BLaER1 treated with 17β-estradiol and CSF1 and Interleukin-3, amounts not matched to agents 10 nM and 100 nM (cell line): ENCODE measurements around the gene VIPR2.

Source experiments
- H3K27ac ChIP-seq, 11 experiments: shearing (Covaris generic); formaldehyde crosslinking; 2 replicates each; pipeline ENCODE4 v1.8.1; 2022
- H3K27me3 ChIP-seq, 11 experiments: shearing (Covaris generic); formaldehyde crosslinking; 2 replicates each; pipeline ENCODE4 v1.8.1; 2022
- H3K36me3 ChIP-seq, 11 experiments: shearing (Covaris generic); formaldehyde crosslinking; 2 replicates each; pipeline ENCODE4 v1.8.1; 2022
- H3K4me1 ChIP-seq, 10 experiments: shearing (Covaris generic); formaldehyde crosslinking; 2 replicates each; pipeline ENCODE4 v1.8.1; 2022
- H3K4me2 ChIP-seq, 11 experiments: shearing (Covaris generic); formaldehyde crosslinking; 2 replicates each; pipeline ENCODE4 v1.8.1; 2022
- H3K4me3 ChIP-seq, 10 experiments: shearing (Covaris generic); formaldehyde crosslinking; 2 replicates each; pipeline ENCODE4 v1.8.1; 2022
- H3K9ac ChIP-seq, 11 experiments: shearing (Covaris generic); formaldehyde crosslinking; 2 replicates each; pipeline ENCODE4 v1.8.1; 2022
- H3K9me3 ChIP-seq, 11 experiments: shearing (Covaris generic); formaldehyde crosslinking; replicated peaks in 1 of 11; 2 replicates each; pipeline ENCODE4 v1.8.1; 2022
- H4K20me1 ChIP-seq, 11 experiments: shearing (Covaris generic); formaldehyde crosslinking; 2 replicates each; pipeline ENCODE4 v1.8.1; 2022
- Cebpa-rat ChIP-seq, 11 experiments: shearing (Covaris generic); IDR thresholded peaks; 2 replicates each; pipeline ENCODE4 v1.8.1; 2022

VIPR2 gene

GRCh38 chr7:159065852-159066480, 78.7 kb downstream of the VIPR2 start:
- peaks cover 24 to 25% (median 25%) of the 10 kb centered on the region in 11 experiments for H3K9me3 ChIP-seq
- H3K27me3 ChIP-seq = no peaks in the 10 kb centered on the region
- peaks cover 13 to 46% (median 35%) of the 10 kb centered on the region in 10 experiments for H3K4me1 ChIP-seq
- no peak for TF ChIP-seq Cebpa-rat (IDR thresholded peaks at IDR 0.05)
- H3K36me3 ChIP-seq = no peaks in the 10 kb centered on the region
- no peak overlapping the region for H3K9ac ChIP-seq
- no peak overlapping the region for H3K4me3 ChIP-seq
- H3K27ac ChIP-seq = no peak overlapping the region
- H4K20me1 ChIP-seq = no peaks in the 10 kb centered on the region
- no peak overlapping the region; a peak in 1 of 22 replicates for H3K4me2 ChIP-seq

GRCh38 chr7:159064816-159065510, 79.7 kb downstream of the VIPR2 start:
- H3K9ac ChIP-seq = no peak overlapping the region
- no peaks in the 10 kb centered on the region for H4K20me1 ChIP-seq
- peaks cover 28 to 33% (median 30%) of the 10 kb centered on the region in 11 experiments for H3K9me3 ChIP-seq
- no peak overlapping the region for H3K27ac ChIP-seq
- no peak overlapping the region for H3K4me2 ChIP-seq
- no peaks in the 10 kb centered on the region for H3K36me3 ChIP-seq
- no peak for TF ChIP-seq Cebpa-rat (IDR thresholded peaks at IDR 0.05)
- H3K4me1 ChIP-seq = peaks cover 3 to 36% (median 25%) of the 10 kb centered on the region in 10 experiments
- H3K27me3 ChIP-seq = no peaks in the 10 kb centered on the region
- no peak overlapping the region for H3K4me3 ChIP-seq

- Histone ChIP-seq H3K9ac (no peak overlapping the region), H3K4me1 (peaks cover 0 to 29% (median 18%) of the 10 kb centered on the region in 10 experiments; a peak in 17 of 20 replicates), H3K4me3 (no peak overlapping the region), H3K36me3 (no peaks in the 10 kb centered on the region), H4K20me1 (no peaks in the 10 kb centered on the region), H3K4me2 (no peak overlapping the region), H3K27ac (no peak overlapping the region), H3K9me3 (peaks cover 28 to 33% (median 30%) of the 10 kb centered on the region in 11 experiments), H3K27me3 (no peaks in the 10 kb centered on the region)
- no peak for TF ChIP-seq Cebpa-rat (IDR thresholded peaks at IDR 0.05)
These were observed 80.4 kb downstream of the VIPR2 start for GRCh38 chr7:159064121-159064815.

- no peak overlapping the region for H3K4me2 ChIP-seq
- no peaks in the 10 kb centered on the region for H3K36me3 ChIP-seq
- peaks cover 0 to 19% (median 8%) of the 10 kb centered on the region in 10 experiments; a peak in 17 of 20 replicates for H3K4me1 ChIP-seq
- H3K9ac ChIP-seq = no peak overlapping the region
- peaks cover 28 to 33% (median 30%) of the 10 kb centered on the region in 11 experiments for H3K9me3 ChIP-seq
- H3K4me3 ChIP-seq = no peak overlapping the region
- H3K27ac ChIP-seq = no peak overlapping the region
- no peaks in the 10 kb centered on the region for H3K27me3 ChIP-seq
- no peak for TF ChIP-seq Cebpa-rat (IDR thresholded peaks at IDR 0.05)
- no peaks in the 10 kb centered on the region for H4K20me1 ChIP-seq
These were observed 81.4 kb downstream of the VIPR2 start for GRCh38 chr7:159063046-159063840.

GRCh38 chr7:159062569-159062968, 82.1 kb downstream of the VIPR2 start:
- H3K27me3 ChIP-seq = no peaks in the 10 kb centered on the region
- peaks cover 28 to 33% (median 30%) of the 10 kb centered on the region in 11 experiments for H3K9me3 ChIP-seq
- H3K4me2 ChIP-seq = no peak overlapping the region
- peaks cover 0 to 12% (median 1%) of the 10 kb centered on the region in 10 experiments; a peak in 10 of 20 replicates for H3K4me1 ChIP-seq
- H3K36me3 ChIP-seq = no peaks in the 10 kb centered on the region
- no peak for TF ChIP-seq Cebpa-rat (IDR thresholded peaks at IDR 0.05)
- H3K27ac ChIP-seq = no peak overlapping the region
- H3K4me3 ChIP-seq = no peak overlapping the region
- H3K9ac ChIP-seq = no peak overlapping the region
- no peaks in the 10 kb centered on the region for H4K20me1 ChIP-seq

- Histone ChIP-seq H3K27me3 (no peaks in the 10 kb centered on the region), H3K9ac (no peak overlapping the region)
- TF ChIP-seq Cebpa-rat (IDR thresholded peaks at IDR 0.05) = no peak
These were observed 82.9 kb downstream of the VIPR2 start for GRCh38 chr7:159061674-159062212.

GRCh38 chr7:159061209-159061608, 83.5 kb downstream of the VIPR2 start:
- no peak overlapping the region for H3K9ac ChIP-seq
- H3K9me3 ChIP-seq = peaks cover 28 to 33% (median 30%) of the 10 kb centered on the region in 11 experiments
- no peaks in the 10 kb centered on the region for H3K36me3 ChIP-seq
- no peak overlapping the region for H3K4me3 ChIP-seq
- H3K4me1 ChIP-seq = peaks cover 0 to 9% (median 0%) of the 10 kb centered on the region in 10 experiments; a peak in 2 of 20 replicates
- no peaks in the 10 kb centered on the region for H3K27me3 ChIP-seq
- H3K27ac ChIP-seq = no peak overlapping the region
- H3K4me2 ChIP-seq = no peak overlapping the region
- H4K20me1 ChIP-seq = no peaks in the 10 kb centered on the region
- TF ChIP-seq Cebpa-rat (IDR thresholded peaks at IDR 0.05) = no peak

More at GRCh38 chr7:159061674-159062212, 82.9 kb downstream of the VIPR2 start:
- H4K20me1 ChIP-seq = no peaks in the 10 kb centered on the region
- peaks cover 28 to 33% (median 30%) of the 10 kb centered on the region in 11 experiments for H3K9me3 ChIP-seq
- peaks cover 0 to 9% (median 0%) of the 10 kb centered on the region in 10 experiments; a peak in 2 of 20 replicates for H3K4me1 ChIP-seq
- no peak overlapping the region for H3K4me2 ChIP-seq
- H3K36me3 ChIP-seq = no peaks in the 10 kb centered on the region
- no peak overlapping the region for H3K4me3 ChIP-seq
- no peak overlapping the region for H3K27ac ChIP-seq

- Histone ChIP-seq H3K27me3 (no peaks in the 10 kb centered on the region), H4K20me1 (no peaks in the 10 kb centered on the region), H3K36me3 (no peaks in the 10 kb centered on the region), H3K4me3 (no peak overlapping the region), H3K4me2 (no peak overlapping the region), H3K4me1 (peaks cover 0 to 3% (median 0%) of the 10 kb centered on the region in 10 experiments; a peak in 2 of 20 replicates), H3K9ac (no peak overlapping the region), H3K27ac (no peak overlapping the region), H3K9me3 (peaks cover 28 to 33% (median 30%) of the 10 kb centered on the region in 11 experiments)
- no peak for TF ChIP-seq Cebpa-rat (IDR thresholded peaks at IDR 0.05)
These were observed 84.2 kb downstream of the VIPR2 start for GRCh38 chr7:159060440-159060839.
